ENCODE measurements around the gene LILRB2. TPM values are rescaled to one million over a fixed set of nuclear protein-coding genes. Genes with fewer than 3 reads are reported as not detected.
"Not testable (repeated sequence)": the region's sequence is repeated elsewhere in the genome, so short reads cannot be mapped to it uniquely, and the experiment has no call there.

Gene LILRB2
- total RNA-seq, 4 donors from 2014 or later, result 0.93 to 5.0 (median 1.9) TPM

DNA sequence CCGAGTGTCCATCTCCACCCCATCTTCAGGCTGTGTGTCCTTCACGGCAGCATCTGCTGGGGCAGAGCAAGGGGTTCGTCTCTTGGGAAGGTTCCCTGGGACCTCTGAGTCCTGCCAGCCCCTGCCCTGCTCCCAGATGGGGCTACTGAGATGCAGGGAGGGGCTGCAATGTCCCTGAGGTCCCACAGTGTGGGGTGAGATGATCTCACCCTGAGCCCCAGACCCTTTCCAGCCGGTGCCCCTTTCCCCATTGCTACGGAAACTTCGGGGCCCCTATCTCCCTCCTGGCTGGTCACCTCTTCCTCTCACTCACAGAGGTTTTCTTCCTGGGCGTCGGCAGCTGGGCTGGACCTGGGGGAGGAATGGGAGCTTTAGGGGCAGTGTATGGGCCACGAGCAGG is 5.0 kb downstream of the LILRB2 start:
- Histone ChIP-seq H3K36me3 (no peaks in the 10 kb centered on the region), H3K9me3 (no peaks in the 10 kb centered on the region), H3K27me3 (peaks cover 59% of the 10 kb centered on the region), H3K4me1 (no peaks in the 10 kb centered on the region), H3K27ac (no peak overlapping the region), H3K4me3 (no peak overlapping the region)
- TF ChIP-seq, protein P1, sequence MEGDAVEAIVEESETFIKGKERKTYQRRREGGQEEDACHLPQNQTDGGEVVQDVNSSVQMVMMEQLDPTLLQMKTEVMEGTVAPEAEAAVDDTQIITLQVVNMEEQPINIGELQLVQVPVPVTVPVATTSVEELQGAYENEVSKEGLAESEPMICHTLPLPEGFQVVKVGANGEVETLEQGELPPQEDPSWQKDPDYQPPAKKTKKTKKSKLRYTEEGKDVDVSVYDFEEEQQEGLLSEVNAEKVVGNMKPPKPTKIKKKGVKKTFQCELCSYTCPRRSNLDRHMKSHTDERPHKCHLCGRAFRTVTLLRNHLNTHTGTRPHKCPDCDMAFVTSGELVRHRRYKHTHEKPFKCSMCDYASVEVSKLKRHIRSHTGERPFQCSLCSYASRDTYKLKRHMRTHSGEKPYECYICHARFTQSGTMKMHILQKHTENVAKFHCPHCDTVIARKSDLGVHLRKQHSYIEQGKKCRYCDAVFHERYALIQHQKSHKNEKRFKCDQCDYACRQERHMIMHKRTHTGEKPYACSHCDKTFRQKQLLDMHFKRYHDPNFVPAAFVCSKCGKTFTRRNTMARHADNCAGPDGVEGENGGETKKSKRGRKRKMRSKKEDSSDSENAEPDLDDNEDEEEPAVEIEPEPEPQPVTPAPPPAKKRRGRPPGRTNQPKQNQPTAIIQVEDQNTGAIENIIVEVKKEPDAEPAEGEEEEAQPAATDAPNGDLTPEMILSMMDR (IDR thresholded peaks at IDR 0.05), result no peak
- TF ChIP-seq POLR2A (IDR thresholded peaks at IDR 0.05) (no peak), EP300 (IDR thresholded peaks at IDR 0.05) (no peak), POLR2AphosphoS5 (IDR thresholded peaks at IDR 0.05) (no peak)
- ATAC-seq, result no peak
- WGBS, 2 donors (ENCODE audit: low coverage in 1 of 2), result 60% methylated on average over 2 of the region's 9 CpGs; no CpG with 5 or more reads in 1 of the 2 donors

DNA sequence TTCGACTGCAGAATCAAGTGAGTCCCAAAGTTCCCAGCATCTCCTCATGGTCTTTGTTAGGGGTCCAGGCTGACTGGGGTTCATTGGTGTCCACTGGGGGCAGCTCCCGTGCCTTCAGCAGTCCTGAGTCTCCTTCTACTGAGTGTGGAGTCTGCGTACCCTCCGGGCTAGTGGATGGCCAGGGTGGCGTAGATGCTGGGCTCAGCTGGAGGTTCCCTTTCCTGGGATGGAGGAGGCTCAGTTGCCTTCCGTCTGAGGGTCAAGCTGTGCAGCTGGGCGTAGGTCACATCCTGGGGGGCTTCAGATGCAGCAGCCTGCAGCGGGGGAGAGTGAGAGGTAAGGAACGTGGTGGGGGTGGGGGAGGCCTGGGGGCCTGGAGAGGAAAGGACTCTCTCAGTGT is 6.4 kb downstream of the LILRB2 start:
- 60 to 80% methylated on average over 1 of the region's 9 CpGs for WGBS, 2 donors (ENCODE audit: low coverage in 1 of 2)
- ATAC-seq, H3K4me3 ChIP-seq, H3K9me3 ChIP-seq, H3K36me3 ChIP-seq, H3K27ac ChIP-seq, H3K4me1 ChIP-seq: not testable (repeated sequence)
- H3K27me3 ChIP-seq, result peaks cover 50% of the 10 kb centered on the region

DNA sequence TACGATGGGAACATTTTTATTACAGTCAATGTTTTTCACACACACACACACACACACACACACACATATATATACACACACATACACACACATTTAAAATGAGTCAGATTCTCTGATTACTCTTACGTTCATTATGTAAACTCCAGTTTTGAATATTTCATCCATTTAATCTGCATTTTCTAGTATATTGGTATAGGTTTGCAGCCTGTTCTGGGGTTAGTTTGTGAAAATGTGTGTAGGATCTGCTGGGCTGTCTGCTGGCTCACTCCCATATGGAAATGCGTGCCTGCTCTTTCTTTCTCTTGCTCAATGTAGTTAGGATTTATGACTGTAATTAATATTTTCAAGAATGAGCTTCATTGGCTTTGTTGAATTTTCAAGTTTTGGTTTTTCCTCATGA is 7.1 kb downstream of the LILRB2 start:
- TF ChIP-seq EP300 (IDR thresholded peaks at IDR 0.05) (no peak), POLR2AphosphoS5 (IDR thresholded peaks at IDR 0.05) (no peak), POLR2A (IDR thresholded peaks at IDR 0.05) (no peak)
- TF ChIP-seq, protein P1 (IDR thresholded peaks at IDR 0.05), result no peak
- Histone ChIP-seq H3K27me3 (peaks cover 44% of the 10 kb centered on the region), H3K36me3 (no peaks in the 10 kb centered on the region), H3K9me3 (no peaks in the 10 kb centered on the region), H3K4me1 (no peaks in the 10 kb centered on the region), H3K27ac (no peak overlapping the region), H3K4me3 (no peak overlapping the region)
- ATAC-seq, result no peak
- WGBS, 2 donors (ENCODE audit: low coverage in 1 of 2), result 48 to 65% methylated on average over 3 of the region's 3 CpGs

DNA sequence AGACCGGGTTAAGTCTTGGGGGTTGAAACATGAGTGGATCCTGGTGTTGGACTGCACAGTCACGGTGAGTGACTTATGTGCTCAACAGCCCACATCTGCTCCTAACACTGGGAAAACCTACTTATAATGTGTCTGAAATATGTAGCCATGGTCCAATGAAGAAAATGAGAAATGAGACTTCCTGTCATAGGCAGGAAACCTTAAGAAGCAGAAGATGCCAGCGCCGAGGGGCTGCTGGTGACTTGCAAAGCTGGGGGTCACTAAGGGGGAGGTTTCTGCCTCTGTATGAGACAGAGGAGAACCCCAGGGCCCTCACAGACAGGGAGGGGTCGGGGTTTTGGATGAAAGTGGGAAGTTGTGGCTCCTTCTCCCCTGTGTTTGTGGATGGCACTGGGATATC is 8.7 kb downstream of the LILRB2 start:
- H3K27ac ChIP-seq, H3K36me3 ChIP-seq, H3K4me1 ChIP-seq, ATAC-seq, H3K4me3 ChIP-seq, H3K9me3 ChIP-seq: not testable (repeated sequence)
- peaks cover 28% of the 10 kb centered on the region for H3K27me3 ChIP-seq
- 37% methylated on average over 5 of the region's 5 CpGs; no CpG with 5 or more reads in 1 of the 2 donors for WGBS, 2 donors (ENCODE audit: low coverage in 1 of 2)

DNA sequence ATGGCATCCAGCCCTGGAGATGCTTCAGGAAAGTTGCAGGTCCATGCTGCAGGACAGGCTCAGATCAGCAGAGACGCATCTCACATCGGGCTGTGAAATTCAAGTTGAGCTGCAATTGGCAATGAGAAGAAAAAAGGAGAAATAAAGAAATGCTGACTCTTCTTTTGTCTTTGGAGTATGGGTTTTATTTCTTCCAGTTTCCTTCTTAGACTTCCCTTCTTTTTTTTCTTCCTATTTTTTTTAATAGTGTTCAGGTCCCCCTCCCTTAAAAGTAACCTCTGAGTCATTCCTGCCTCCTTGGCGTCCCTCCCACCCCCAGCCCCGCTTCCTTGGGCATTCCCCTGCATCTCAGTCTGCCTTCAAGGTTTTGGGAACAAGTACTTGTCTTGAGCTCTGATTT is 9.3 kb downstream of the LILRB2 start:
- ATAC-seq, result peak; percentile 39
- WGBS, 2 donors (ENCODE audit: low coverage in 1 of 2), result 53 to 75% methylated on average over 2 to 4 of the region's 4 CpGs
- not testable (repeated sequence) for H3K9me3 ChIP-seq, H3K4me3 ChIP-seq, H3K4me1 ChIP-seq, H3K27ac ChIP-seq, H3K36me3 ChIP-seq
- peaks cover 24% of the 10 kb centered on the region for H3K27me3 ChIP-seq

DNA sequence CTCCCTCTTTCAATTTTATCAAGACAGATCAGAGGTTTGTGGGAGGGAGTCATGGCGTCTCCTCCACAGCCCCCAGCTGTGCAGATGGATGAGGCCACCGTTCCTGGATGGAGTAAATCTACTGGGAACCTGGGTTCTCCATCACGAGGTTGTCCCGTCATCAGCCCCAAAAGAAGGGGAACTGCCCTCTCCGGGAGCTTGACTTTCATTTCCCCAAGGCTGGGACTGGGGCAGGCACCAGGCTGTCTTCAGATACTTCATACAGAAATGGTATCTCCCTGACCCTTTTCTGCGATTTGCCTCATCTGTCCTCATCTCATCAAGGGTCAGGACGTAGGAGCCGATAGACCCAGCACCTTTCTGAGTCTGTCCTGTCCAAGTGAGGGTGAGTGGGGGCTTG is 9.8 kb downstream of the LILRB2 start:
- H3K27ac ChIP-seq, result no peak overlapping the region
- H3K27me3 ChIP-seq, result peaks cover 25% of the 10 kb centered on the region
- WGBS, 2 donors (ENCODE audit: low coverage in 1 of 2), result 80 to 85% methylated on average over 1 to 4 of the region's 8 CpGs
- no peaks in the 10 kb centered on the region for H3K4me1 ChIP-seq
- TF ChIP-seq EP300 (IDR thresholded peaks at IDR 0.05), result no peak
- no peak for TF ChIP-seq POLR2A (IDR thresholded peaks at IDR 0.05)
- TF ChIP-seq, protein P1 (IDR thresholded peaks at IDR 0.05), result no peak
- no peak for TF ChIP-seq POLR2AphosphoS5 (IDR thresholded peaks at IDR 0.05)
- H3K36me3 ChIP-seq, result no peaks in the 10 kb centered on the region
- H3K9me3 ChIP-seq, result no peaks in the 10 kb centered on the region
- no peak overlapping the region for H3K4me3 ChIP-seq
- ATAC-seq, result peak; percentile 55

DNA sequence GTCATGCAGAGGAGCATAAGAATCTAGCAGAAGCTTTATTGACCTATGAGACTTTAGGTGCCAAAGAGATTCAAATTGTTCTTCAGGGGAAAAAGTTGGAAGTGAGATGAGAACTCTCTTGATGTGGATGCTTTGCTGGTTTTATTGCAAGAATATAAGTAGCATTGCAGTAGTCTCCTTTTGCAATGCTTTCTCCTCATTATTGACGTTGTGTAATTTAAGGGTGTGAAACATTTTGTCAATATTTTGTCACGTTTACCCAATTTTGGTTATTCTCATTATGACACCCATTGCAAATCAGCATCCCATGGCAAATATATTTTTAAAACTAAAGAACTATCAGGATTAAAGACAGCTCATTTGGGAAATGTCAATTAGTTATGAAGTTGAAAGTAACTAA is 12.0 kb downstream of the LILRB2 start:
- no peak for ATAC-seq
- TF ChIP-seq POLR2A (IDR thresholded peaks at IDR 0.05) (no peak), POLR2AphosphoS5 (IDR thresholded peaks at IDR 0.05) (no peak), EP300 (IDR thresholded peaks at IDR 0.05) (no peak)
- TF ChIP-seq, protein P1 (IDR thresholded peaks at IDR 0.05), result no peak
- WGBS, 2 donors (ENCODE audit: low coverage in 1 of 2), result 49 to 58% methylated on average over 2 of the region's 2 CpGs
- no peaks in the 10 kb centered on the region for H3K4me1 ChIP-seq
- H3K36me3 ChIP-seq, result no peaks in the 10 kb centered on the region
- H3K27ac ChIP-seq, result no peak overlapping the region
- H3K4me3 ChIP-seq, result no peak overlapping the region
- no peaks in the 10 kb centered on the region for H3K9me3 ChIP-seq
- peaks cover 26% of the 10 kb centered on the region for H3K27me3 ChIP-seq

Measured in gastroesophageal sphincter (tissue), 4 donors.